ENCODE measurements around the gene FAM131A. TPM values are rescaled to one million over a fixed set of nuclear protein-coding genes. Genes with fewer than 3 reads are reported as not detected.

Gene FAM131A
- total and polyA plus RNA-seq, 9 of the 15 experiments (the other 6 are each of a cell fraction or from before 2014, with no cell fraction given) = 0.48 to 11.1 (median 4.3) TPM

- TF ChIP-seq KDM5B (IDR thresholded peaks at IDR 0.05; ENCODE audit: insufficient replicate concordance, low read depth, low read length) (no peak), ZNF395 (CRISPR knock-in tag; IDR thresholded peaks at IDR 0.05) (no peak), ZNF354B (CRISPR knock-in tag; IDR thresholded peaks at IDR 0.05) (no peak), MYC (IDR thresholded peaks at IDR 0.05; ENCODE audit: low read depth, low read length) (no peak), MYC (CRISPR knock-in tag; IDR thresholded peaks at IDR 0.05; ENCODE audit: borderline replicate concordance, low read depth) (no peak), E2F8 (IDR thresholded peaks at IDR 0.05; ENCODE audit: low read depth, partially characterized antibody) (no peak), ZFP1 (CRISPR knock-in tag; IDR thresholded peaks at IDR 0.05) (no peak), ZMIZ1 (IDR thresholded peaks at IDR 0.05; ENCODE audit: low read depth in 2 of 2, low read length in 2 of 2) (no peak), GMEB1 (CRISPR knock-in tag; IDR thresholded peaks at IDR 0.05) (no peak), HMG20B (CRISPR knock-in tag; IDR thresholded peaks at IDR 0.05) (no peak), FOXJ3 (CRISPR knock-in tag; IDR thresholded peaks at IDR 0.05) (no peak), THAP12 (CRISPR knock-in tag; IDR thresholded peaks at IDR 0.05) (no peak), PPARD (CRISPR knock-in tag; IDR thresholded peaks at IDR 0.05) (no peak), STAG1 (CRISPR knock-in tag; IDR thresholded peaks at IDR 0.05; ENCODE audit: borderline replicate concordance) (peak; percentile 81), HNRNPL (IDR thresholded peaks at IDR 0.05; ENCODE audit: low read depth, low read length) (no peak), DIDO1 (tag; IDR thresholded peaks at IDR 0.05; ENCODE audit: low read depth) (no peak)
These were observed 47.9 kb upstream of the FAM131A start (continued) for GRCh38 chr3:184289426-184289938.
